NT2/D1 (cell line): Measurements from ENCODE around the gene AOPEP.
"Not testable (repeated sequence)": the region's sequence is repeated elsewhere in the genome, so short reads cannot be mapped to it uniquely, and the experiment has no call there.

Experiments used
- DNase-seq: peaks from one replicate; pipeline ENCODE4 v3.0.0-alpha.2; 2011; ENCODE audit warnings: low read depth, low spot score
- H3K27me3 ChIP-seq: 2 replicates; pipeline ENCODE4 v1.6.0; 2011; ENCODE audit warnings: mild to moderate bottlenecking; ENCODE audit not compliant: insufficient read length, insufficient read depth
- H3K36me3 ChIP-seq: 2 replicates; pipeline ENCODE4 v1.6.1; 2011; ENCODE audit warnings: mild to moderate bottlenecking, low read length, mixed read lengths; ENCODE audit not compliant: insufficient read depth, insufficient read length
- H3K4me1 ChIP-seq: 2 replicates; pipeline ENCODE4 v1.5.1; 2011; ENCODE audit not compliant: insufficient read depth, insufficient read length
- H3K4me3 ChIP-seq: 2 replicates; pipeline ENCODE4 v1.5.1; 2011; ENCODE audit warnings: low read depth; ENCODE audit not compliant: insufficient read length
- H3K9ac ChIP-seq: 2 replicates; pipeline ENCODE4 v1.6.0; 2011; ENCODE audit warnings: low read depth; ENCODE audit not compliant: insufficient read length
- H3K9me3 ChIP-seq: 2 replicates; pipeline ENCODE4 v1.5.1; 2011; ENCODE audit warnings: mild to moderate bottlenecking, low read length; ENCODE audit not compliant: insufficient read depth
- SUZ12 ChIP-seq: IDR thresholded peaks from 2 replicates; pipeline ENCODE4 v1.6.1; 2011; ENCODE audit not compliant: insufficient read length, insufficient read depth; ENCODE audit errors: extremely low read depth
- YY1 ChIP-seq: IDR thresholded peaks from 2 replicates; pipeline ENCODE4 v1.6.1; 2011; ENCODE audit not compliant: insufficient read length, insufficient read depth
- ZNF274 ChIP-seq: IDR thresholded peaks from 2 replicates; pipeline ENCODE4 v1.6.1; 2011; ENCODE audit warnings: mild to moderate bottlenecking, low read depth, low read length

The AOPEP gene

DNA sequence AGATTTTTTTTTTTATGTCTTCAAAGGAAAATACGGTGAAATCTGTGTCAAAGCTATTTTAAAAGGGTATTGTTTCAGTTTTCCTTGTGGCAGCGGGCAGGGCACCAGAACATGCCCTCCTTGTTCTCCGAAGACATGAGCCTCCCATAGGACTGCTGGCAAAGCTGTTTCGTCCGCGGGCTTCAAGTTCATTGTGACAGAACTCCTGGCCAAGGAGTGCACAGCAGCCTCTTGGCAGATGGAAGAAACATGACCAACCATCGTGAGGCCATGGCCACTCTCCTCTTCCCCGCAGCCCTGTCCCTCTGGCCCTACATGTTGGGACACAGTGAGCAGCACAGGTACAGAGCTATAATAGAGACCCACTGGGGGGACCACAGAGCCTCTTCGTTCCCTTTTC is 99.5 kb downstream of the AOPEP start:
- no peaks in the 10 kb centered on the region for H3K27me3 ChIP-seq
- TF ChIP-seq SUZ12, result no peak
- TF ChIP-seq ZNF274, result no peak
- TF ChIP-seq YY1, result no peak
- H3K9me3 ChIP-seq, result no peaks in the 10 kb centered on the region
- no peak for DNase-seq
- H3K36me3 ChIP-seq, result peaks cover 9% of the 10 kb centered on the region
- H3K9ac ChIP-seq, result no peak overlapping the region
- no peaks in the 10 kb centered on the region for H3K4me1 ChIP-seq
- no peak overlapping the region for H3K4me3 ChIP-seq

DNA sequence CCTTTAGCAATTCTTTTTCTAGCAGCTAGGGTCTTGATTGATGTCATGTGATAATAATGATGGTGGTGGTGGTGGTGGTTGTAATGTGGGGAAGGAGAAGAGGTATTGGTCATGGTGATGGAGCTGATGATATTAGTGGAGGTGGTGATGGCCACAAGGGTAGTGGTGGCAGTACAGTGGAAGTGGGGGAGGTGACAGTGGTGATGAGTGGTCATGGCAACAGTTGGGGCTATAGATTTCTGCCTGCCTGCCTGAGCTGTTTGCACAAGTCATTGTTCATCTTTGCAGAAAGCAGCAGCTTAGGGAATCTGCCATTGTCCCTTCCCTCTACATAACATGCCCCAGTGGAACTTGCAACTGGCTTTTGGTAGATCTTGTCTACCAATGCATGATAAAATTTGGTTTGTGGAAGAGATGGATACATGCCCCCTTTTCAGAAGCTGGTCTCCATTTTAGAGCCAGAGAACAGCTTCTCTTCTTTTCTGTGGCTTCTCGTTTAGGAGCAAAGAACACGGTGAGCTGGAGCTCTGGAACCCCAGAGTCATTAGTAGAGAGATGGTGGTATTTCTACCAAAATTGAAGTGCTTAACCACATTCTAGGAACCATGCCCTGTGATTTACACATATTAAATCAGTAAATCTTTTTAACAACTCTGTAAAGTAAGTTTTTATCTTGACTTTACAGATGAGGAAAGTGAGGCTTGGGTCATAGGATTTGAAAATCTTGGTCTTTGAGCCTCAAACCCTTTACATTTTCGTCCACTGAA is 100.3 kb downstream of the AOPEP start:
- Histone ChIP-seq H3K4me3 (no peak overlapping the region), H3K27me3 (no peaks in the 10 kb centered on the region), H3K9ac (no peak overlapping the region), H3K36me3 (peaks cover 9% of the 10 kb centered on the region), H3K4me1 (no peaks in the 10 kb centered on the region), H3K9me3 (no peaks in the 10 kb centered on the region)
- TF ChIP-seq ZNF274 (no peak), SUZ12 (no peak), YY1 (no peak)
- no peak for DNase-seq

DNA sequence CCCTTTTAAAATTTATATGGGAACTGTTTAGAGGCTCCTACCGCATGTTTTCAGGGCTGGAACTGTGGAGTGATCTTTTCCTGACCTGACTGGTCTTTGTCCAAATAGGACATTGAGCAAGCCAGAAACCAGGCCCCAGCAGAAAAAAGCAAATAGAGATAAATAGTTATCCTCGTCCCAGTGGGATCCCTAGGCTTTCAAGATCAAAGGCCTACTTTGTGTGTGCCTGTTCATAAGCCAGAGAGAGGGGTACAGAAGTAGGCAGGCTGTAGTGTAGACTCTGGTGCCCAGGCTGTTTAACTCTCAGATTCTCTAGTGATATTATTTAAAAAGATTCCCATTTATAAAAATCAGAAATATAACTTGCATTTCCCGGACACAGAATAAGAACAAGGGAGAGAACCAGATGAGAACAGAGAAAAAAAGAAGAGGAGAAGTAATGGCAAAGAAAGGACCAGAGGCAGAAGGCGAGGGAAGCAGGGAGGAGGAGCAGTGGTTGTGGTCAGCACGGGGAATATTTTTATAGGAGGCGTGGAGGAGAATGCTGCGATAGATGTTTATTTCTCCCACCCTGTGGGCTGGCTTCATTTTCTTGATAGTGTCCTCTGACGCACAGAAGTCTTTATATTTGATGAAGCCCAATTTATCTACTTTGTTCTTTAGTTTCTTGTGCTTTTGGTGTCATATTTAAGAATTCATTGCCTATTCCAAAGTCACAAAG is 101.2 kb downstream of the AOPEP start:
- Histone ChIP-seq H3K4me1 (no peaks in the 10 kb centered on the region), H3K36me3 (peaks cover 9% of the 10 kb centered on the region), H3K9ac (no peak overlapping the region), H3K9me3 (no peaks in the 10 kb centered on the region), H3K27me3 (no peaks in the 10 kb centered on the region), H3K4me3 (no peak overlapping the region)
- no peak for TF ChIP-seq YY1
- TF ChIP-seq ZNF274, result no peak
- TF ChIP-seq SUZ12, result no peak
- no peak for DNase-seq

DNA sequence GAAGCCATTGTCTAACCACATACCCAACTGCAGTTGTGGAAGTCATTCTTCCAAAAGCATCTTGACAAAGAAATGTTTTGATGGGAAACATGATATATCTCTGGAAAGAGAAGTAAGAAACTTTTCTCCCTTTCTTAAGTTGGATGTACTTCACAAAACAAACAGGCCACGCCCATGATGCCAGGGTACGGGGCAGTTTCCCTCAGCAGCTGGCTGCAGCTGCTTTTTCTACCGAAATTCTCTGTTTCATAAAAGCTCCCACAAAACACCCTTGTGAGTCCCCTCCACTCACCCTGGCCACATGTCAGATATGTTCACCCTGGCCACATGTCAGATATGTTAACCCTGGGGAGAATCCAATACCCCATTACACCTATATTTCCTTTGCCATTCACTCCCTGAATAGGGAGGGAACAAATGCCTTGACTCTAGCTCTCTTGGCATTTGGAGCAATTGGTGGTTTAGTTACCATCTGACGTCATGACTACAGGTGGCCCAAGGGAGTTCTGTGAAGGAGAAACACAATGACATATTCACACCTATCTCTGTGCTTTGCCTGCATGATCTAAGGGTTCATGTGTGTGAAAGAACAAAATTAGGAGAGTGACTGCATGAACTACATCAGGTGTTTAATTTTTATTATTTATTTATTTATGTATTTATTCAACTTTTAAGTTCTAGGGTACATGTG is 103.0 kb downstream of the AOPEP start:
- peaks cover 9% of the 10 kb centered on the region for H3K36me3 ChIP-seq
- no peaks in the 10 kb centered on the region for H3K9me3 ChIP-seq

DNA sequence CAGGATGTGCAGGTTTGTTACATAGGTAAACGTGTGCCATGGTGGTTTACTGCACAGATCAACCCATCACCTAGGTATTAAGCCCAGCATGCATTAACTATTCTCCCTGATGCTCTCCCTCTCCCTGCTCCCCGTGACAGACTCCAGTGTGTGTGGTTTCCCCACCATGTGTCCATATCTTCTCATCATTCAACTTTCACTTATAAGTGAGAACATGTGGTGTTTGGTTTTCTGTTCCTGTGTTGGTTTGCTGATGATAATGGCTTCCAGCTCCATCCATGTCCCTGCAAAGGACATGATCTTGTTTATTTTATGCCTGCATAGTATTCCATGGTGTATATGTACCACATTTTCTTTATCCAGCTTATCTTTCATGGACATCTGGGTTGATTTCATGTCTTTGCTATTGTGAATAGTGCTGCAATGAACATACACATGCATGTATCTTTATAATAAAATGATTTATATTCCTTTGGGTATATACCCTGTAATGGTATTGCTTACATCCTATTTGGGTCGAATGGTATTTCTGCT is 103.6 kb downstream of the AOPEP start:
- not testable (repeated sequence) for H3K36me3 ChIP-seq, H3K9me3 ChIP-seq, H3K27me3 ChIP-seq, H3K4me3 ChIP-seq, H3K9ac ChIP-seq, H3K4me1 ChIP-seq, DNase-seq

More for the DNA sequence above, 103.0 kb downstream of the AOPEP start:
- no peak overlapping the region for H3K9ac ChIP-seq
- no peak for DNase-seq
- H3K4me1 ChIP-seq, result no peaks in the 10 kb centered on the region
- H3K4me3 ChIP-seq, result no peak overlapping the region
- TF ChIP-seq ZNF274, result no peak
- no peak for TF ChIP-seq SUZ12
- no peaks in the 10 kb centered on the region for H3K27me3 ChIP-seq

DNA sequence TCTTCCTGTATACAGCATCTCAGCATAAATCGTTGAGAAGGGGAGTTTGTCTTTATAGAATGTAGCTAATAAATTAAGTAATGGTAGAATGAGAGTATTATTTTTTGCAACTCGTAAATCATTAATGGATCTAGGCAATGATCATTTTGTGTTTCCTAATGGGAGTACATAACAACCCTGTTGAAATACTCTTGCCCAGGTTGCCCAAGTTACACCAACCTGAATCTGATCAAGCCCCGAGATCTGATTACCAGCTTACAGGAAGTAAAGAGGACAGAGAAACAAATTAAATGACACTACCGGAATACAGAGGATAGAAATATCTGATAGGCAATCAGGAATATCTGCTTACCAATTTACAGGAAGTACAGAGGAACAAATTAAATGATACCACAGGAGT is 107.3 kb downstream of the AOPEP start:
- H3K9ac ChIP-seq, result no peak overlapping the region
- DNase-seq, result no peak
- TF ChIP-seq ZNF274, result no peak
- TF ChIP-seq SUZ12, result no peak
- no peak for TF ChIP-seq YY1
- peaks cover 9% of the 10 kb centered on the region for H3K9me3 ChIP-seq
- no peak overlapping the region for H3K4me3 ChIP-seq
- H3K4me1 ChIP-seq, result no peaks in the 10 kb centered on the region
- no peaks in the 10 kb centered on the region for H3K27me3 ChIP-seq
- H3K36me3 ChIP-seq, result no peaks in the 10 kb centered on the region

DNA sequence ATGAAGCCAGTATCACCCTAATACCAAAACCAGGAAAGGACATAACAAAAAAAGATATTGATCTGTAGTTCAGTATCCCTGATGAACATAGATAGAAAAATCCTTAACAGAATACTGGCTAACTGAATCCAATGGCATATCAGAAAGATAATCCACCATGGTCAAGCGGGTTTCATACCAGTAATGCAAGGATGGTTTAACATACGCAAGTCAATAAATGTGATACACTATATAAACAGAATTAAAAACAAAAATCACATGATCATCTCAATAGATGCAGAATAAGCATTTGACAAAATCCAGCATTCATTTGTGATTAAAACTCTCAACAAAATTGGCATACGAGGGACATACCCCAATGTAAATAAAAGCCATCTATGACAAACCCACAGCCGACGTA is 110.9 kb downstream of the AOPEP start:
- Histone ChIP-seq H3K9ac (no peak overlapping the region), H3K36me3 (no peaks in the 10 kb centered on the region), H3K27me3 (no peaks in the 10 kb centered on the region), H3K4me1 (no peaks in the 10 kb centered on the region), H3K9me3 (peaks cover 17% of the 10 kb centered on the region), H3K4me3 (no peak overlapping the region)
- TF ChIP-seq YY1 (no peak), ZNF274 (no peak), SUZ12 (no peak)
- no peak for DNase-seq
